ENCODE measurements around the gene IZUMO4.
A peak's percentile ranks its signal among the peaks of the same experiment; 100 is the strongest.
"Not testable (repeated sequence)": the region's sequence is repeated elsewhere in the genome, so short reads cannot be mapped to it uniquely, and the experiment has no call there.

Gene IZUMO4

GRCh38 chr19:2083174-2083854 lies 13.4 kb upstream of the IZUMO4 start:
- no peak for DNase-seq

- no peak for DNase-seq
Measured at GRCh38 chr19:2084993-2085720, 11.6 kb upstream of the IZUMO4 start.

GRCh38 chr19:2086695-2087620 lies 9.8 kb upstream of the IZUMO4 start:
- peak; percentile 25 for DNase-seq

GRCh38 chr19:2087621-2088100 lies 9.1 kb upstream of the IZUMO4 start:
- DNase-seq: no peak

- no peak for DNase-seq
Measured at GRCh38 chr19:2089001-2089711, 7.6 kb upstream of the IZUMO4 start.

GRCh38 chr19:2089727-2090053 lies 7.0 kb upstream of the IZUMO4 start:
- DNase-seq: no peak

GRCh38 chr19:2091926-2092525 lies 4.7 kb upstream of the IZUMO4 start:
- not testable (repeated sequence) for DNase-seq

- DNase-seq: peak; percentile 73
Measured at GRCh38 chr19:2096034-2096479, 658 bp upstream of the IZUMO4 start, which contains the start of gene MOB3A. Gene MOB3A (minus strand): TSS chr19:2096326. CDS start chr19:2078560, 17,766 bp downstream.

- DNase-seq: no peak
Measured at GRCh38 chr19:2097203-2097885, 629 bp downstream of the IZUMO4 start.

GRCh38 chr19:2097886-2098327 lies 1.2 kb downstream of the IZUMO4 start:
- DNase-seq: no peak

- DNase-seq: no peak
Measured at GRCh38 chr19:2099054-2099501, 2.4 kb downstream of the IZUMO4 start.

GRCh38 chr19:2099937-2100718 lies 3.4 kb downstream of the IZUMO4 start:
- DNase-seq: no peak

GRCh38 chr19:2100719-2101061 lies 4.0 kb downstream of the IZUMO4 start:
- DNase-seq: no peak

GRCh38 chr19:2101417-2102335 lies 5.0 kb downstream of the IZUMO4 start:
- no peak for DNase-seq

- DNase-seq: no peak
Measured at GRCh38 chr19:2103045-2103707, 6.5 kb downstream of the IZUMO4 start.

GRCh38 chr19:2108251-2109016 lies 11.7 kb downstream of the IZUMO4 start:
- DNase-seq: no peak

- DNase-seq: no peak
Measured at GRCh38 chr19:2109046-2109864, 12.5 kb downstream of the IZUMO4 start.

Measured in kidney glomerular epithelial cell (primary cell).